Measurements from ENCODE around the gene VWA5B1. TPM values are rescaled to one million over a fixed set of nuclear protein-coding genes. Genes with fewer than 3 reads are reported as not detected.

The VWA5B1 gene
- total and polyA plus RNA-seq, 2 of the 8 experiments (the other 6 are each of a cell fraction or from before 2014, with no cell fraction given) = 0.54 to 2.3 TPM

- Histone ChIP-seq H3K4me2 (ENCODE audit: insufficient read depth in 1 of 2, low read depth in 2 of 2, low read length in 2 of 2) (no peak overlapping the region), H2BK5ac (ENCODE audit: low read depth, low read length) (no peak overlapping the region), H3K4me3 (ENCODE audit: extremely low read depth in 1 of 4, insufficient read depth in 2 of 4, low read depth in 3 of 4, low read length in 4 of 4) (no peak overlapping the region), H2AK5ac (ENCODE audit: low read depth, low read length) (no peak overlapping the region), H3K79me2 (ENCODE audit: control insufficient read depth in 1 of 2, insufficient read depth in 2 of 2, low read length in 2 of 2) (no peaks in the 10 kb centered on the region), H4K5ac (ENCODE audit: insufficient read length, low read depth, low read length) (no peak overlapping the region), H2BK12ac (ENCODE audit: low read depth, low read length) (no peak overlapping the region), H2AFZ (ENCODE audit: low read length) (no peak overlapping the region), H3K18ac (ENCODE audit: extremely low read depth, low read length) (no peak overlapping the region), H2BK15ac (ENCODE audit: low read length) (no peak overlapping the region), H3K9me3 (ENCODE audit: insufficient read depth in 2 of 2, low read depth in 1 of 2, low read length in 1 of 2) (no peaks in the 10 kb centered on the region), H2BK120ac (replicated peaks; ENCODE audit: low read depth, low read length) (no peak overlapping the region), H3K4me1 (replicated peaks in 1 of 4; ENCODE audit: control insufficient read depth in 3 of 4, insufficient read depth in 4 of 4, low read length in 3 of 4) (no peaks in the 10 kb centered on the region), H3K23ac (ENCODE audit: insufficient read length) (no peak overlapping the region), H4K8ac (ENCODE audit: extremely low read depth, insufficient read depth, low read length) (no peak overlapping the region), H3K4ac (replicated peaks; ENCODE audit: insufficient read length, low read depth, low read length) (no peak overlapping the region), H3K79me1 (ENCODE audit: low read depth, low read length) (no peaks in the 10 kb centered on the region), H3K56ac (replicated peaks; ENCODE audit: insufficient read length, low read depth, low read length) (no peak overlapping the region), H4K91ac (replicated peaks; ENCODE audit: insufficient read length, low read length) (no peak overlapping the region), H3K27me3 (replicated peaks in 1 of 4; ENCODE audit: control insufficient read depth in 3 of 4, extremely low read depth in 1 of 4, insufficient read depth in 3 of 4, low read length in 3 of 4) (no peaks in the 10 kb centered on the region), H3K23me2 (ENCODE audit: low read depth, low read length) (no peaks in the 10 kb centered on the region; the same call in 1 of the 2 replicates), H3K36me3 (ENCODE audit: control insufficient read depth in 2 of 4, insufficient read depth in 4 of 4, low read length in 3 of 4) (no peaks in the 10 kb centered on the region), H3K27ac (ENCODE audit: low read depth, low read length) (no peak overlapping the region), H4K20me1 (replicated peaks in 1 of 2; ENCODE audit: control insufficient read depth in 1 of 2, insufficient read depth in 2 of 2, low read length in 2 of 2) (no peaks in the 10 kb centered on the region), H3K14ac (ENCODE audit: insufficient read length) (no peak overlapping the region), H2BK20ac (ENCODE audit: low read length) (no peak overlapping the region), H3K9ac (replicated peaks in 1 of 4; ENCODE audit: extremely low read depth in 1 of 4, low read depth in 3 of 4, low read length in 3 of 4) (no peak overlapping the region)
- 91% methylated on average over 8 of the region's 8 CpGs; no CpG with 5 or more reads in 1 of the 2 experiments for WGBS, 2 experiments (ENCODE audit: extremely low coverage in 1 of 2, insufficient coverage in 1 of 2, insufficient read length in 1 of 2, insufficient replicate concordance in 2 of 2, low coverage in 1 of 2, low lambda C conversion rate in 2 of 2, missing lambda C conversion rate in 1 of 2)
- TF ChIP-seq ATF3 (IDR thresholded peaks at IDR 0.05; ENCODE audit: insufficient read depth, low read depth, low read length) (no peak), TEAD4 (IDR thresholded peaks at IDR 0.05; ENCODE audit: low read depth, low read length) (no peak), MAX (IDR thresholded peaks at IDR 0.05) (no peak), SP1 (IDR thresholded peaks at IDR 0.05; ENCODE audit: low read depth, low read length) (no peak), EP300 (IDR thresholded peaks at IDR 0.05; ENCODE audit: borderline replicate concordance in 1 of 2, low read depth in 2 of 2, low read length in 2 of 2) (no peak)
- DNase-seq (ENCODE audit: low read depth in 1 of 2, low spot score in 2 of 2) = no peak
- POLR2A ChIA-PET (ENCODE audit: partially characterized antibody) = interaction anchor here (1.5 kb wide), 1 partner anchor 11 kb away, joined by 4 read pairs; no protein-coding TSS in a partner anchor
- no peak for FAIRE-seq
- CTCF ChIA-PET (ENCODE audit: partially characterized antibody) = interaction anchor here (0.7 to 2.1 kb wide), 11 partner anchors 8 to 129 kb away, joined by 3 to 10 read pairs (median 3); no protein-coding TSS in a partner anchor
Observed at GRCh38 chr1:20324704-20325406, 34.2 kb downstream of the VWA5B1 start.

Data from H1 (cell line).